Activated CD4-positive, CD25-positive, alpha-beta regulatory T cell treated with anti-CD3 and anti-CD28 coated beads, Interleukin-2, amount 50 U/mL, for 16 hours (primary cell): ENCODE results near the gene CDYL.
"Not testable (repeated sequence)": the region's sequence is repeated elsewhere in the genome, so short reads cannot be mapped to it uniquely, and the experiment has no call there.

Experiments
- DNase-seq: peaks from one replicate; pipeline ENCODE4 v3.0.0-alpha.2; 2020; ENCODE audit warnings: low read depth, low spot score

The CDYL gene

GRCh38 chr6:5003604-5004372, 227.6 kb downstream of the CDYL start, which contains the start of gene RPP40:
Gene RPP40, minus strand, starts transcription at chr6:5004037. Its CDS starts 35 bp downstream, at chr6:5004002.
- peak; percentile 97 for DNase-seq

- DNase-seq = no peak
Measured at GRCh38 chr6:5004373-5005037, 228.3 kb downstream of the CDYL start.

GRCh38 chr6:5005038-5005433, 228.8 kb downstream of the CDYL start:
- DNase-seq = not testable (repeated sequence)
